Measurements from ENCODE around the gene DNAJC7.
"Not testable (repeated sequence)": the region's sequence is repeated elsewhere in the genome, so short reads cannot be mapped to it uniquely, and the experiment has no call there.

The DNAJC7 gene

GRCh38 chr17:42010266-42010680 lies 7.0 kb downstream of the DNAJC7 start:
- DNase-seq, result not testable (repeated sequence)

GRCh38 chr17:42009170-42009569 lies 8.1 kb downstream of the DNAJC7 start:
- no peak for DNase-seq

- DNase-seq, result no peak
Observed at GRCh38 chr17:42005166-42005565, 12.1 kb downstream of the DNAJC7 start.

GRCh38 chr17:42002792-42003301 lies 14.4 kb downstream of the DNAJC7 start:
- no peak for DNase-seq

DNA sequence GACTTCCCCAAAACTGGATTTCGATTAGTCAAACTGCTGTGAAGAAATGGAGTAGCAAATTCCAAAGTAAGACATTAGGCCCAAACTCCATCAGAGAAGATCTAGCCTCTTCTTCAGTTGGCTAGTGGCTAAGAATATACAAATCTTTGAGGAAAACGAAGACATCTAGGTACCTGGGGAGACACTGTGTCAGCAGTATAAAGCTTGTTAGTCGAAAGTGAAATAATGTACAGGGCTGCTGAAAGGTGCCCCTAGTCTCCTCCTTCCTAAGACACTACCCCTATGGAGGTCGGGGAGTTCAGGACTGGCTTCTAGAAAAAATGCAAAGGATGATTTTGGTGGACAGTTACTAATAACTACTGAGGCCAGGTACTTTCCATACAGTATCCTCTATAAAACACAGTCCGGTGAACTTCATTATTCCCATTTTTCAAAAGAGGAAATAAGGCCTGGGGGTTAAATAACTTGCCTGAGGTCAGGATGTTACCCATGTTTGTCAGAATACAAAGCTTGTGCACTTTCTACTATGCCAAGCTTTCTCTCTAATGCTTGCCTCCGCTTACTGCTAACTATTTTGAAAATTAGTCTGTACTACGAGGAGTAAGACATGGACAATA lies 15.0 kb downstream of the DNAJC7 start:
- no peak for DNase-seq

- DNase-seq, result no peak
Observed at GRCh38 chr17:42001729-42002128, 15.5 kb downstream of the DNAJC7 start.

- no peak for DNase-seq
Observed at GRCh38 chr17:42000413-42001133, 16.7 kb downstream of the DNAJC7 start.

DNA sequence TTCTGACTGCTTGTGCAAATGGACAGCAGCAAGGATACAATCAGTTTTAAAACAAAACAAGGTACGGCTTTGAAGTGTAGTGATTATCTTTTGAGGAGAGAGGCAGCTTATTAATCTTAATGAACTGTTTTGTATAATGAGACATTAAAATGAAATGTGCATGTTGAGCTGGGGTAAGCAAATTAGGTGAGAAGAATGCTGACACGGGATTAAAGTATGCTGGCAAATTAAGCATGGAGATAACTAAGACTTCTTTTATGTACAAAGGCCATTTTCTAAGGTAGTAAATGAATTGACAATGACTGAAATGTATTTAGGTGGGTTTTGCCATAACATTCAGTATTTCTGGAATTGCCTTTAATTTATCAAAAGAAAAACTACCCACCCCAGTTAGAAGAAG lies 18.7 kb downstream of the DNAJC7 start:
- DNase-seq, result no peak

DNA sequence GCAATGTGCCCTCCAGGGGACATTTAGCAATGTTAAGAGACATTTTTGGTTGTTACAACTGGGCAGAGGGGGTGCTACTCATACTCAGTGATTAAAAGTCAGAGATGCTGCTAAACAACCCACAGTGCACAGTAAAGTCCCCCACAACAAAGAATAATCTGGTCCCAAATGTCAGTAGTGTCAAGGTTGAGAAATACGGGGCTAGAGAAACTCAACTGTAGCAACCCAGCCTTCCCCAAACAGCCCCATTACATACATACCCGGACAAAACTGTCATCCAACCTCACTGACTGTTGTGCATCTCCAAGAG lies 20.4 kb downstream of the DNAJC7 start:
- no peak for DNase-seq

DNA sequence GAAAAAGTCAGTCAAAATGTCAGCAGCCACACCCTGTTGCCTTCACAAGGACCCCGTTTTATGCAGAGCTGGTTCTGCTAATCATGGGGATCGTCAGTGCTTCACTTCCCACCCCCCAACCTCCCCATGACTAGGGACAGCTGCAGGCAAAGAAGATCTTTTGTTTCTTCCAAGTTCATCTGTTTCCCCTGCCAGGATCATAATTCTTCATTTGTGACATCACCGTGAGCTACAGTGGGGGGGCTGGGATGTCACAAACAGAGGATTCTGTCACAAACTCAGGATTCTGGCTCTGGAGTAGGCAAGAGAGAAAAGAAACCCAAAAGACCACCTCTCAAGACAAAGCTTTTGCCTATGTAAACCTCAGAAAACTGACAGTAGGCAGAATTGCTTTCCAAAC lies 24.7 kb downstream of the DNAJC7 start:
- DNase-seq, result no peak

GRCh38 chr17:41989702-41990419 lies 27.4 kb downstream of the DNAJC7 start:
- no peak for DNase-seq

DNA sequence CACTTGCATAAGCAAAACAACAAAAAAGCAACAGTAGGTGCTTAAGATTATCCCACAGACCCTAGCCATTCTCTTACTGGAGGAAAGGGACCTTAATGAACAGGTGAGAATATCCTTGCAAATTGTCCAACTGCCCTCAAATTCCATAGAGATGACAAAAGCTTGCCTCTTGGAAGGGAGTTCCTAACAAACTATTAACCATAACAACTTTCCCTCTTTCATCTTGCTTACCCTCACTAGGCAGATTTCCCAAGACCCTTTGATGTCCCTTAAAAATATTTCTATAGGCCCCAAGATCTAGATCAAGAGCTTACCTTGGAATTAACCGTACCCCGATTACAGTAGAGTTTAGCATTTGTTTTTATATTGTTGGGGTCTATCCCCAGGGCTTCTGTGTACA lies 28.8 kb downstream of the DNAJC7 start:
- DNase-seq, result no peak

DNA sequence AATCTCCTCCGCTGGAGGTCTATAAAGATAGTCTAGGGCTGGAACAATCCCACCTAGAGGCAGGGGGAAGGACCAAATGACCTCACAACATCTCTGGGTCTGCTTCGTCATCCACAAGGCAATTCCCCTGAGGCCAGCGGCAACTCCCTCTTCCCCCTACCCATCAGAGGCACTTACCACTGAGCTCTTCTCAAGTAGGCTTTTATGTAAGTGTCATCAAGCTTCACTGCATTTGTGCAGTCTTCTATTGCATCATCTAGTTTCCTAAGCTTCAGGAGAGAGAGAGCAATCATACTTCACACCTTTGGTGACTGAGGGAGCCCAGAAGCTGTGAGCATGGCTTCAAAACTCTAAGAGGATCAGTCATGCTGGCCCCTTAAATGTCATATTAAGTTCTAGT lies 29.6 kb downstream of the DNAJC7 start:
- DNase-seq, result no peak

GRCh38 chr17:41986634-41987033 lies 30.6 kb downstream of the DNAJC7 start:
- no peak for DNase-seq

DNA sequence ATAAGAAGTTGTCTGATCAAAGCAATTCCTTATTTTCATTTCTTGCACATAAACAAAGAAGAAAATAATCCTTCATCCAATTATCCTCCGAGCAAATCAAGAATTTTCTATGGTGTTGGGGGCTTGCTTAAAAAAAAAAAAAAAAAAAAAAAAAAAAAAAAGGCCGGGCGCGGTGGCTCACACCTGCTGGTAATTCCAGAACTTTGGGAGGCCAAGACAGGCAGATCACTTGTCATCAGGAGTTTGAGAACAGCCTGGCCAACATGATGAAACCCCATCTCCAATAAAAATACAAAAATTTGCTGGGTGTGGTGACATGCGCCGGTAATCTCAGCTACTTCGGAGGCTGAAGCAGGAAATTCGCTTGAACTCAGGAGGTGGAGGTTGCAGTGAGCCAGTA lies 31.3 kb downstream of the DNAJC7 start:
- no peak for DNase-seq

GRCh38 chr17:41984454-41984853 lies 32.8 kb downstream of the DNAJC7 start:
- no peak for DNase-seq

- no peak for DNase-seq
Observed at GRCh38 chr17:41982026-41982760, 35.0 kb downstream of the DNAJC7 start.

DNA sequence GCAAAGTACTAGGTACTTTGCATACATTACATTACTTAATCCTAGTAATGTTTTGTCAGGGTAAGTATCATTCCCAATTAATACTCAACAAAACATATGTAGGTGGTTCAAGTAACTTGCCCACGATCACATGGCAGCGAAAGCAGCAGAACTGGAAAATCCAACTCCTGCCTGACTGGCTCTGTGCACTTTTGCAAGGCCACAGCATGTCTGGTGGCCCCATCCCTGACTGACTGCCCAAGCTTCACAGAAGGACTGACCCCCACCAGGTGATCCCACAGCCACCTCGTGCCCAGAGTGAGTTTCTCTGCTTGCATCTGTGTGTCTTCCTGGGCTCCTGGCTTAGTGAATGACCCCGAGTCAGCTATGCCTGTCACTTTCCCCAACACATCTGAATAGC lies 39.2 kb downstream of the DNAJC7 start:
- DNase-seq, result no peak

- DNase-seq, result no peak
Observed at GRCh38 chr17:41976142-41976768, 41.0 kb downstream of the DNAJC7 start.

DNA sequence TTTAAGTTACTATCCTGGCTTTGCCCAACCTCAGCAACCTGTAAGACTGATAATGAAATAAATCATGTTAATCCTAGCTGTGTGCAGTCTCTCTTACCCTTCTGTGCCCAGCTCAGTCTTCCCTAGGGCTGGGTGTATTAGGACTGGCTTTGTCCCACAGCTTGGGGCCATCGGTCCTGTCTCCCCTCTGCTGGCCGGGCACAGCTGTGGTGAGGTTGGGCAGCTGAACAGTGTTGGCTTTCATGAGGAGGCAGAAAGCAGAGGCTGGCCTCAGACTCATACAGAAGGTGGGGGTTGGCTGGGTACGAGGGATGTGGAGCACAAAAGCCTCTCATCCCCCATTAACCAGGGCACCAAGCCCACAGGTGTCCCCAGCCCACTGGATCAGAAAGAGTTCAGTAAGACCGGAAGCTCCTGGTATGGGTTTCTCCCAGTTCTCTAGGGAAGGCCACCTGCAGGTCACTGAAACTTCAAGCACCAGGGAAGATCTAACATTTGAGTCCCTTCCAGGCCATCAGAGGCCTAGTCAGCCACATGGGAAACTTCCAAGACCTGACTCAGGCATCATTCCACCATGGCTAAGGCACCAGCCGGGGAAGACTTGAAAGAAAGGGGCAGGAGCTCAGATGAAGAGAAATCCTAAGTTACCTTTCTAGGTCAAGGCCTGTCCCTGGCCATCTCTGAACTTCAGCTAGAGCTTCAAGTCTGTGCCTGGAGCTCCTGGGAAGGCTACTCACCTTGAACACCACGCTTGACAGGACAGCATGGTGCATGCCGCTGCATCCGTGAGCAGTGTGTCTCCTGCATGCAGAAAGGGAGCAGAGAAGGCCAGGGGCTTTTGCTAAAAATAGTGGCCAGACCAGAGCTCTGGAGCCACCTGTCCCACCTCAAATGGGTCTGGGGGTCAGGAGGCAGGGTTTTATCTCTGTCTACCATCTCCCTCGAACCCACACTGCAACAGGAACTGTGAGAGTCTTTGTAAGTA lies 41.8 kb downstream of the DNAJC7 start:
- DNase-seq, result no peak

DNA sequence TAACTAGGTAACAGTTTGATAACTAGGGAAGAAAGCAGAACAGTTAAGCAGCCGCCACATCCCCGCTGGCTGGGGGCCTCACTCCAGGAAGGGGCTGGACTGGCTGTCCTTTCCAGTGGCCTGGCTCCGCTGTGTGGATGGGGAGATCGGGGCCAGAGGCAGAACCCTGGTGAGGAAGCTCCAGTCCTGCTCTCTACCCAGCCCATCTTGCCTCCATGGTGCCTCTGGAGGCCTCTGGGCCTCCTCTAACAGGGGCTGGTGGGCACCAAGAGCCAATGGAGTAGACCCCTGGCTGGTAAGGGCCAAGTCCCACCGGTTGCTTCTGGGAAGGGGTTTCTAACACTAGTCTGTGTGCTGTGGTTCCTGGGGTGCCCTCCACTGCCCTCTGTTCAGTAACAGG lies 42.6 kb downstream of the DNAJC7 start:
- no peak for DNase-seq

GRCh38 chr17:41974031-41974430 lies 43.2 kb downstream of the DNAJC7 start:
- DNase-seq, result no peak

Measured in activated T-cell treated with anti-CD3 and anti-CD28 coated beads, Interleukin-2, amount 50 U/mL, for 48 hours (primary cell).